GM19372 (cell line): ENCODE data around the gene TM7SF2.

Experiments used
- ATAC-seq: cut with Tn5 transposase; IDR thresholded peaks from one replicate; pipeline ENCODE4 v1.9.1; 2021; ENCODE audit warnings: mild to moderate bottlenecking, low read depth, moderate library complexity; ENCODE audit not compliant: unreplicated experiment

TM7SF2 gene

GRCh38 chr11:65127473-65128181, 16.0 kb downstream of the TM7SF2 start:
- no peak for ATAC-seq

DNA sequence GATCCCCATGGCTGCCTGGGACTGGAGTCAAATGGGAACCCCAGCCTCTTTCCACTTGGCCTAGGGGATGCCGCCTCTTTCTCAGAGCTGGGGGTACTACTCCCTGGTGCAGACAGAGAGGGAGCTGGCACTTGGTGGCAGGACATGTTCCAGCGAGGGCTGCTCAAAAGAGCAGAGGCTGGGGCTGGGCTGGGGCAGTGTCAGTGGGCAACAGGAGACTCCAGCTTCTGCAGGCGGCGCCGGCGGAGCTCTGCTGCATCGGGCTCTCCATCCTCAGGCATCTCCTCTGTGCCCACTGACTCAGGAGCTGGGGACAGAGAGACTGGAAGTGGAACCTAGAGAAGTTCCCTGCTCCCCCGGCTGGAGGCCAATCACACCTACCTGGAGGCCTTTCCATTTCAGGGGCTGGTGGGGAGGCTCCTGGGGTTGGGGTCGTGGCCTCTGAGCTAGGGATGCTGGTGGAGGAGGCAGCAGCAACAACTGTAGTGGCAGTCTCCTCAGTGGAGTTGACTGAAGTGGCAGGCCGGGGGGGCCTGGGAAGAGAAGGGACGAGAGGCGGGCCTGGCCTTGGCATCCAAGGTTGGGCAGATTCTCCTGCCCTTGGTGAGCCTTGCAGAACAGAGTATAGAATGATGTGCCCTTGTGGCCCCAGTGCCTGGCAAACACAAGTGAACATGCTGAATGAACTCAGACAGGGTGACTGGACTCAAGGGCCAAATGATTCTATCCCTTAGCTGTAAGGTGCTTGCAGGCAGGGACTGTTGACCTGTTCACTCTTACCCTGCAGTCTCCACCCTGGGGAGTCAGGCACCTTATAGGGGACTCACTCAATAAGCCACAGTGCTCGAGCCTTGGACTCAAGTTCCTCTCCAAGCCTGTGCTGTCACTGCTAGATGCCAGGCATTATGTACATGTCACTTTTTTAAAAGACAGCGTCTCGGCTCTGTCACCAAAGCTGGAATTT, 16.8 kb downstream of the TM7SF2 start:
- no peak for ATAC-seq

DNA sequence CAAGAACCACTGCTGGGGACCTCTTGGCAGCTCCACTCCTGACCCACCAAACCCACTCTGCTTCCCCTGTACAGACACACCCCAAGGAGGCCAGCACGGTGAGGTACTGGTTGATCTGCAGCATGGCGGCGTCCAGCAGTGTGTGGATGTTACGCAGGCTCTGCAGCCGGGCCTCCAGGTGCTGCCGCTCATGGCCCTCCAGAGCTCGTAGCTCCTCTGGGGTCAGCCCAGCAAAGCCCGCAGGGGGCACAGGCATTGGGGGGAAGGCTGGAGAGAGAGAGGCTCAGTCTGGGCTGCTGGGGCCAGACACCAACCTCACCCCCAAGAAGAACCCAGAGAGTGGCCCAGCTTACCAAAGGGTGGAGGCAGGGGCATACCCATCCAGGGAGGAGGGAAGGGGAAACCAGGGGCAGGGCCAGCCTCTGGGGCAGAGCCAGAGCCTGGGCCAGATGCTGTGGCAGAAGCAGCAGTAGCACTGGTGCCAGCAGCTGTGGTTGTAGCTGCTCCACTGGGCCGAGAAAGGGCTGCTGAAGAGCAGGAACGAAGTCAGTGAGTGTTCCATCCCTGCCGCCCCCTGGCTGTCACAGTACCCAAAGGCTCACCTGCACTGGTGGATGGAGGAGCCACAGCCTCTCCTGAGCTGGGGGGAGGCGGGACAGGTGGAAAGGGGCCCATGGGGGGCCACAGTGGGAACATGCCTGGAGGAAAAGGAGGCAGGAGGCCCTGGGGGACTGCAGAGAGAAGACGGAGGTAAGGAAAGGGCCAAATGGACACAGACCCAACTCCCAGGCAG, 18.2 kb downstream of the TM7SF2 start:
- no peak for ATAC-seq

GRCh38 chr11:65130631-65131416, 19.2 kb downstream of the TM7SF2 start:
- ATAC-seq, result no peak

GRCh38 chr11:65131417-65131776, 19.7 kb downstream of the TM7SF2 start:
- no peak for ATAC-seq

- ATAC-seq, result no peak
Observed at GRCh38 chr11:65131895-65132237, 20.2 kb downstream of the TM7SF2 start.

GRCh38 chr11:65132238-65132987, 20.7 kb downstream of the TM7SF2 start:
- ATAC-seq, result no peak

GRCh38 chr11:65132988-65133700, 21.5 kb downstream of the TM7SF2 start:
- no peak for ATAC-seq

GRCh38 chr11:65133724-65134123, 22.1 kb downstream of the TM7SF2 start:
- ATAC-seq, result no peak

DNA sequence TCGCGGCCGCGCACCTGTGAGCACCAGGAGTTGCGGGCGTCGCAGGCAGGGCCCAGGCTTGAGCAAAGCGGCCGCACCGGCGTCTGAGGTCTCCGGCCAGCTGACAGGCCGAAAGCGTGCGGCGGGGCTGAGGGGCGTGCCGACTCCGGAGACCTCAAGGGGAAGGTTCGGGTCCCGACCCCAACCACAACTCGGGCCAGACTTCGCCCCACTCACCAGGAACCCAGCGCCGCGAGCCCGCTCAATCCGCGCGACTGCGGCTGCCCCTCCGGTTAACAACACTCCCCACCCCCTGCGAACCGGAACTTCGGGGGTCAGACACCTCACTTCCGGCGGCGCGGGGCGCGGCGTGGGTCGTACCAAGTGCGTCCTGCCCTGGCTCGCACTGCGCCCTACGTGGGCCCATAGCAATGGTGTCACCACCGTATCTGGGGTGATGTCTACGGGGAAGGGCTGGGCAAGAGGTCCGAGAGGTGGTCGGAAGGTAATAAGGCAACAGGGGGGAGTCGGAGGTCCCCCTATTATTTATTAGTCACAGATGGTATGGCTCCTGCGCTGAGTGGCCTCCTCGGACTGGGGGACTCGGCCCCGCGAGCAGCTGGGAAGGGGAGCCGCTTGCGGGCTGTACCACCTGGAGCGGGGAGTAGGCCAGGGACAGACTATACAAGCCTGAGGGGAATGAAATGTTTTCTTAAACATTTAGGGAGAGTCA, 22.7 kb downstream of the TM7SF2 start, which contains the start of gene SYVN1:
Gene SYVN1 (minus strand): TSS at position 280 of the 712 bp plus-strand sequence. CDS start 918 bp downstream, outside the sequence.
- peak; percentile 47 for ATAC-seq

- ATAC-seq, result peak; percentile 63
Observed at GRCh38 chr11:65134952-65135632, 23.4 kb downstream of the TM7SF2 start.

- no peak for ATAC-seq
Observed at GRCh38 chr11:65135633-65136145, 24.0 kb downstream of the TM7SF2 start.

GRCh38 chr11:65136515-65137096, 24.9 kb downstream of the TM7SF2 start:
- no peak for ATAC-seq

DNA sequence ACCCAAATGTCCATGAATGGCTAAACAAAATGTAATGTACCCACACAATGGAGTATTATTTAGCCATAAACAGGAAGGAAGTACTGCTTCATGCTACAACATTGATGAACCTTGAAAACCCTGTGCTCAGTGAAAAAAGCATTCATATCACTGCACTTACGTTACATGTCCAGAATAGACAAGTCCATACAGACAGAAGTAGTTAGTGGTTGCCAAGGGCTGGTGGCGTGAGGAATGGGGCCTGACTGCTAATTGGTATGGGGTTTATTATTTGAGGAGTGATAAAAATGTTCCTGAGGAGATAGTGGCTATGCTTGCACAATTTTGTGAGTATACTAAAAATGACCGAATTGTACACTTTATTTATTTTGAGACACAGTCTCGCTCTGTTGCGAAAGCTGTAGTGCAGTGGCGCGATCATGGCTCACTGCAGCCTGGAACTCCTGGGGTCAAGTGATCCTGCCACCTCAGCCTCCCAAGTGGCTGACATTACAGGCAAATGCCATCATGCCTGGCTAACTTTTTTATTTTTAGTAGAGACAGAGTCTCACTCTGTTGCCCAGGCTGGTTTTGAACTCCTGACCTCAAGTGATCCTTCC, 30.3 kb downstream of the TM7SF2 start:
- ATAC-seq, result no peak

- no peak for ATAC-seq
Observed at GRCh38 chr11:65147352-65148075, 35.8 kb downstream of the TM7SF2 start.

DNA sequence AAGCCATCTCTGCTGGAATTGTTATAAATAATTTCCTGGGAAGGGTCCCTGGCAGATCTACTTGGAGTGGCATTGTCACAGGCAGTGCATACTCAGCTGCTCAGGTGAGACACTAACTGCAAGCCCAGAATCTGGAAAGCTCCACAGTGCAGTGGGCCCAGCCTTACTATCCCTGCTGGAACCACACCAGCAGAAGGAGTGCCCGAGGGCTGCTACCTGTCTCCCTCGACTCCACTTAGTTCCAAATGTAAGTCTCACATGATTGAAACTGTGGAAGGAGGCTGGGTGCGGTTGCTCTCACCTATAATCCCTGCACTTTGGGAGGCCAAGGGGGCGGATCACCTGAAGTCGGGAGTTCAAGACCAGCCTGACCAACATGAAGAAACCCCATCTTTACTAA, 37.0 kb downstream of the TM7SF2 start:
- ATAC-seq, result no peak
